Measurements from ENCODE around the gene RPL21. TPM values are rescaled to one million over a fixed set of nuclear protein-coding genes. Genes with fewer than 3 reads are reported as not detected.

Gene RPL21
- polyA plus RNA-seq, 3 donors: 1,311 to 1,781 (median 1,417) TPM

GRCh38 chr13:27288392-27288791 lies 37.0 kb downstream of the RPL21 start:
- Histone ChIP-seq H3K79me2 (ENCODE audit: insufficient read depth, low read length) (no peaks in the 10 kb centered on the region), H3K27me3 (ENCODE audit: control insufficient read depth in 2 of 2, insufficient read depth in 2 of 2, low read length in 2 of 2) (no peaks in the 10 kb centered on the region), H3K36me3 (replicated peaks in 1 of 2; ENCODE audit: control insufficient read depth in 1 of 2, insufficient read depth in 2 of 2, low read length in 2 of 2) (no peaks in the 10 kb centered on the region), H2AFZ (ENCODE audit: insufficient read depth, low read depth, low read length, poor library complexity, severe bottlenecking) (no peak overlapping the region), H4K20me1 (ENCODE audit: insufficient read depth, low read length) (no peaks in the 10 kb centered on the region), H3K27ac (ENCODE audit: low read depth in 1 of 2, low read length in 2 of 2) (no peak overlapping the region), H3K9me3 (replicated peaks in 1 of 2; ENCODE audit: control insufficient read depth in 1 of 2, insufficient read depth in 1 of 2, low read length in 2 of 2) (no peaks in the 10 kb centered on the region), H3K9ac (ENCODE audit: insufficient read depth, low read length, poor library complexity, severe bottlenecking) (no peak overlapping the region), H3K4me1 (ENCODE audit: control insufficient read depth in 1 of 2, insufficient read depth in 2 of 2, low read length in 2 of 2) (no peaks in the 10 kb centered on the region), H3K4me2 (replicated peaks; ENCODE audit: extremely low read depth, low read length, poor library complexity, severe bottlenecking) (no peak overlapping the region), H3K4me3 (replicated peaks in 1 of 3; ENCODE audit: low read depth in 2 of 3, low read length in 3 of 3) (no peak overlapping the region)
- intact Hi-C loops (cut with micrococcal nuclease): loop anchor here in 1 of 2 donors (10.0 kb wide), 1 partner anchor 304 kb away; no protein-coding TSS in a partner anchor
- WGBS (ENCODE audit: insufficient coverage): 100% methylated on average over 3 of the region's 4 CpGs
- H3K36me3 Mint-ChIP-seq: no peaks in the 10 kb centered on the region
- DNase-seq: no peak
- no peak overlapping the region for H3K4me3 Mint-ChIP-seq
- peaks cover 0 to 3% (median 0%) of the 10 kb centered on the region in 3 donors for H3K27me3 Mint-ChIP-seq (ENCODE audit: low read depth in 3 of 3)
- no peak overlapping the region for H3K27ac Mint-ChIP-seq
- TF ChIP-seq, protein P1, sequence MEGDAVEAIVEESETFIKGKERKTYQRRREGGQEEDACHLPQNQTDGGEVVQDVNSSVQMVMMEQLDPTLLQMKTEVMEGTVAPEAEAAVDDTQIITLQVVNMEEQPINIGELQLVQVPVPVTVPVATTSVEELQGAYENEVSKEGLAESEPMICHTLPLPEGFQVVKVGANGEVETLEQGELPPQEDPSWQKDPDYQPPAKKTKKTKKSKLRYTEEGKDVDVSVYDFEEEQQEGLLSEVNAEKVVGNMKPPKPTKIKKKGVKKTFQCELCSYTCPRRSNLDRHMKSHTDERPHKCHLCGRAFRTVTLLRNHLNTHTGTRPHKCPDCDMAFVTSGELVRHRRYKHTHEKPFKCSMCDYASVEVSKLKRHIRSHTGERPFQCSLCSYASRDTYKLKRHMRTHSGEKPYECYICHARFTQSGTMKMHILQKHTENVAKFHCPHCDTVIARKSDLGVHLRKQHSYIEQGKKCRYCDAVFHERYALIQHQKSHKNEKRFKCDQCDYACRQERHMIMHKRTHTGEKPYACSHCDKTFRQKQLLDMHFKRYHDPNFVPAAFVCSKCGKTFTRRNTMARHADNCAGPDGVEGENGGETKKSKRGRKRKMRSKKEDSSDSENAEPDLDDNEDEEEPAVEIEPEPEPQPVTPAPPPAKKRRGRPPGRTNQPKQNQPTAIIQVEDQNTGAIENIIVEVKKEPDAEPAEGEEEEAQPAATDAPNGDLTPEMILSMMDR (IDR thresholded peaks at IDR 0.05): no peak
- no peaks in the 10 kb centered on the region for H3K4me1 Mint-ChIP-seq
- H3K9me3 Mint-ChIP-seq: no peaks in the 10 kb centered on the region

- H3K27me3 Mint-ChIP-seq (ENCODE audit: low read depth in 3 of 3): peaks cover 0 to 3% (median 0%) of the 10 kb centered on the region in 3 donors
- TF ChIP-seq, protein P1 (IDR thresholded peaks at IDR 0.05): no peak
- Histone ChIP-seq H3K4me2 (replicated peaks; ENCODE audit: extremely low read depth, low read length, poor library complexity, severe bottlenecking) (no peak overlapping the region), H3K4me1 (ENCODE audit: control insufficient read depth in 1 of 2, insufficient read depth in 2 of 2, low read length in 2 of 2) (no peaks in the 10 kb centered on the region), H3K9me3 (replicated peaks in 1 of 2; ENCODE audit: control insufficient read depth in 1 of 2, insufficient read depth in 1 of 2, low read length in 2 of 2) (no peaks in the 10 kb centered on the region), H2AFZ (ENCODE audit: insufficient read depth, low read depth, low read length, poor library complexity, severe bottlenecking) (no peak overlapping the region), H3K27ac (ENCODE audit: low read depth in 1 of 2, low read length in 2 of 2) (no peak overlapping the region), H4K20me1 (ENCODE audit: insufficient read depth, low read length) (no peaks in the 10 kb centered on the region), H3K79me2 (ENCODE audit: insufficient read depth, low read length) (no peaks in the 10 kb centered on the region), H3K27me3 (ENCODE audit: control insufficient read depth in 2 of 2, insufficient read depth in 2 of 2, low read length in 2 of 2) (no peaks in the 10 kb centered on the region), H3K4me3 (replicated peaks in 1 of 3; ENCODE audit: low read depth in 2 of 3, low read length in 3 of 3) (no peak overlapping the region), H3K36me3 (replicated peaks in 1 of 2; ENCODE audit: control insufficient read depth in 1 of 2, insufficient read depth in 2 of 2, low read length in 2 of 2) (no peaks in the 10 kb centered on the region), H3K9ac (ENCODE audit: insufficient read depth, low read length, poor library complexity, severe bottlenecking) (no peak overlapping the region)
- WGBS (ENCODE audit: insufficient coverage): 90% methylated on average over 1 of the region's 2 CpGs
- DNase-seq: no peak
- H3K27ac Mint-ChIP-seq: peak overlapping the region in 1 of 7 donors; percentile 32
- intact Hi-C loops (cut with micrococcal nuclease): loop anchor here in 1 of 2 donors (10.0 kb wide), 1 partner anchor 304 kb away; no protein-coding TSS in a partner anchor
- H3K4me3 Mint-ChIP-seq: no peak overlapping the region
- H3K4me1 Mint-ChIP-seq: no peaks in the 10 kb centered on the region
- H3K9me3 Mint-ChIP-seq: no peaks in the 10 kb centered on the region
- H3K36me3 Mint-ChIP-seq: no peaks in the 10 kb centered on the region
Measured at GRCh38 chr13:27289011-27289665, 37.8 kb downstream of the RPL21 start.
